ENCODE results near the gene CPEB3. TPM values are rescaled to one million over a fixed set of nuclear protein-coding genes. Genes with fewer than 3 reads are reported as not detected.
A peak's percentile ranks its signal among the peaks of the same experiment; 100 is the strongest.

The CPEB3 gene
- total and polyA plus RNA-seq, 9 donors = 2.3 to 6.6 (median 5.6) TPM

- intact Hi-C loops (cut with DNase I) = no loop called here
- WGBS, 3 donors = 12 to 18% (median 14%) methylated on average over 4 of the region's 4 CpGs
- no peak for DNase-seq
- no peaks in the 10 kb centered on the region for H3K27me3 ChIP-seq
- no peaks in the 10 kb centered on the region for H3K36me3 ChIP-seq
- no peak overlapping the region for H3K4me3 ChIP-seq
- H3K9me3 ChIP-seq = no peaks in the 10 kb centered on the region
- peaks cover 3% of the 10 kb centered on the region for H3K4me1 ChIP-seq (ENCODE audit: insufficient read depth)
- TF ChIP-seq POLR2A (IDR thresholded peaks at IDR 0.05) = no peak
- TF ChIP-seq CTCF (IDR thresholded peaks at IDR 0.05) = no peak
- no peak for TF ChIP-seq EP300 (IDR thresholded peaks at IDR 0.05)
- peak overlapping the region in 1 of 2 donors; percentile 24 for H3K27ac ChIP-seq
These were observed 11.7 kb downstream of the CPEB3 start for GRCh38 chr10:92278996-92279696.

- DNase-seq = no peak
- peaks cover 2% of the 10 kb centered on the region for H3K4me1 ChIP-seq (ENCODE audit: insufficient read depth)
- no peaks in the 10 kb centered on the region for H3K36me3 ChIP-seq
- WGBS, 3 donors = 96 to 97% (median 97%) methylated on average over 3 of the region's 3 CpGs
- intact Hi-C loops (cut with DNase I) = no loop called here
- TF ChIP-seq POLR2A (IDR thresholded peaks at IDR 0.05) (no peak), EP300 (IDR thresholded peaks at IDR 0.05) (no peak)
- H3K27ac ChIP-seq = no peak overlapping the region
- no peak overlapping the region for H3K4me3 ChIP-seq
- H3K9me3 ChIP-seq = no peaks in the 10 kb centered on the region
- no peaks in the 10 kb centered on the region for H3K27me3 ChIP-seq
These were observed 16.8 kb downstream of the CPEB3 start for GRCh38 chr10:92274071-92274470.

- 68 to 77% (median 74%) methylated on average over 2 of the region's 2 CpGs for WGBS, 3 donors
- no peak for DNase-seq
- Histone ChIP-seq H3K27ac (no peak overlapping the region), H3K4me1 (ENCODE audit: insufficient read depth) (no peaks in the 10 kb centered on the region), H3K27me3 (no peaks in the 10 kb centered on the region), H3K4me3 (no peak overlapping the region), H3K9me3 (no peaks in the 10 kb centered on the region), H3K36me3 (no peaks in the 10 kb centered on the region)
- TF ChIP-seq POLR2A (IDR thresholded peaks at IDR 0.05) (no peak), EP300 (IDR thresholded peaks at IDR 0.05) (no peak), CTCF (IDR thresholded peaks at IDR 0.05) (no peak)
- intact Hi-C loops (cut with DNase I) = no loop called here
These were observed 22.1 kb downstream of the CPEB3 start for GRCh38 chr10:92268748-92269147.

GRCh38 chr10:92267343-92267742 lies 23.5 kb downstream of the CPEB3 start:
- H3K9me3 ChIP-seq = no peaks in the 10 kb centered on the region
- no peak for DNase-seq
- H3K27ac ChIP-seq = no peak overlapping the region
- H3K4me1 ChIP-seq (ENCODE audit: insufficient read depth) = no peaks in the 10 kb centered on the region
- no peaks in the 10 kb centered on the region for H3K36me3 ChIP-seq
- TF ChIP-seq POLR2A (IDR thresholded peaks at IDR 0.05) (no peak), EP300 (IDR thresholded peaks at IDR 0.05) (no peak), CTCF (IDR thresholded peaks at IDR 0.05) (no peak)
- no peak overlapping the region for H3K4me3 ChIP-seq
- no peaks in the 10 kb centered on the region for H3K27me3 ChIP-seq
- intact Hi-C loops (cut with DNase I) = no loop called here

GRCh38 chr10:92265687-92266258 lies 25.1 kb downstream of the CPEB3 start:
- H3K27ac ChIP-seq = no peak overlapping the region
- H3K9me3 ChIP-seq = no peaks in the 10 kb centered on the region
- no peaks in the 10 kb centered on the region for H3K27me3 ChIP-seq
- WGBS, 3 donors = 33 to 55% (median 53%) methylated on average over 2 of the region's 2 CpGs
- no peaks in the 10 kb centered on the region for H3K36me3 ChIP-seq
- no peak overlapping the region for H3K4me3 ChIP-seq
- H3K4me1 ChIP-seq (ENCODE audit: insufficient read depth) = no peaks in the 10 kb centered on the region
- TF ChIP-seq CTCF (IDR thresholded peaks at IDR 0.05) (no peak), POLR2A (IDR thresholded peaks at IDR 0.05) (no peak), EP300 (IDR thresholded peaks at IDR 0.05) (no peak)
- no peak for DNase-seq
- intact Hi-C loops (cut with DNase I) = no loop called here

Data from ovary (tissue), 9 donors.